HG02571 (cell line): Measurements from ENCODE around the gene GAN.

Source experiments
- ATAC-seq: cut with Tn5 transposase; IDR thresholded peaks from one replicate; pipeline ENCODE4 v1.9.1; 2021; ENCODE audit warnings: mild to moderate bottlenecking, moderate library complexity; ENCODE audit not compliant: unreplicated experiment

Gene GAN

DNA sequence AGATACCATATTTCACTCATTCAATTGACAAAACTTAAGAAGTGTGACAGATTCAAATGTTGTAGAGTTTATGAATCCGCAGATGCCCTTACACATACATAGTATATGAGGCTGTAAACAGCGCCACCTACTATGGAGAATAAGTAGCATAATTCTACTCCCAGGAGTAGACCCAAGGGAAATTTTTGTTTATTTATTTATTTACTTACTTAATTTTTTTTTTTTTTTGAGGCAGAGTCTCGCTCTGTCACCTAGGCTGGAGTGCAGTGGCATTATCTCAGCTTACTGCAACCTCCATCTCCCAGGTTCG, 35.5 kb downstream of the GAN start:
- no peak for ATAC-seq

DNA sequence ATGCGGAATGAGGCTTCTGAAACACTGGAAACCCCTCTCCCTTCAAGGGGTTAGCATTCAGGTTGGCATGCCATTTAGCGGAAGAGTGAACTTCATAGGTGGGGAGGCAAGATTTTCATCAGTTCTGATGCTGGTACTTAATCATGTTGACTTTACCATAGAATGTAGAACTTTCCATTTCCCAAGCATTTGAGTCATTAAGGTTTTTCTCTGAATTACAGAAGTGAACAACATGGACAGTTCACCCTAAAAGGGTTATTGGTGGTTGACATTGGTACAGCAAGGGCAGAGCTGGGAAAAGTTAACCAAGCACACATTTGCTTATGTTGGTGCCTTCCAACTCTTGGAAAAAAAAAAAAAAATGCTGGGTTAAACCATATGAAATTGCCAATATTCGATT, 39.1 kb downstream of the GAN start:
- no peak for ATAC-seq

DNA sequence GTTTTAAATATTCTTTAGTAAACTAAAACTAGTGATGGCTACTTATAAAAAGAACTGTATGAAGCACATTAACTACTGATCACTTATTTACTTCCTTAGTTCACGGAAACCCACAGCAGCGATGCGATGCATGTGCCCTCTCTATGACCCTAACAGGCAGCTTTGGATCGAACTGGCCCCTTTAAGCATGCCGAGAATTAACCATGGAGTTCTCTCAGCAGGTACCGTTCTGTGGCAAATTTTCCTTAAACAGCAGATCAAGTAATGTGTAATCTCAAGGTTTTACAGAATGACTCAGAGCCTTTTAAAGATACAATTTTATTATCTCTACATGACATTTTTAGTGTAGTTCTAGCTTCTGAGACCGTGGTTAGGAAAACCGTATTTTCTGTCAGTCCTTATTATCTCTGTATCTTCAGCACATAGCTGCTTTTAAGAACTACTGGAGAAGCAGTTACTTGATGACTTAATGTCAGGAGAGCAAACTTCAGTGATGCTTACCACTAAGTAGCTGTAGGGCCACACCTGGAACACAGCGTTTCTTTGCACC, 43.0 kb downstream of the GAN start:
- no peak for ATAC-seq

GRCh38 chr16:81358860-81359259, 44.1 kb downstream of the GAN start:
- no peak for ATAC-seq

DNA sequence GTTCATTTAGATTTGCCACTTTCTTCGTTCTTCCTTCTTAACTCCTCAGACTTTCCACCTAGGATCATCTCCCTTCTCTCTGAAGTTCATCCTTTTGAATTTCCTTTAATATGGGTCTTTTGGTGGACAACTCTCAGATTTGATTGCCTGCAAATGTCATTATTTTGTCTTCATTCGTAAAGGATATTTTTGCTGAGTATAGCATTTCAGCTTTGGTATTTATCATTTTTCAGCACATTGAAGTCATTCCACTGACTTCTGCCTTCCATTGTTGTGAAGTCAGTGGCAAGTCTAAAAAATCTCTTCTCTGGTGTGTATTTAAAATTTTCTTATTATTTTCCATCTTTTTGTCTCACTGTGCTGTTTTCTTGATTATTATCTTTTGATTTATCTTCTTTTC, 45.4 kb downstream of the GAN start:
- no peak for ATAC-seq

- no peak for ATAC-seq
Observed at GRCh38 chr16:81365731-81366130, 51.0 kb downstream of the GAN start.

DNA sequence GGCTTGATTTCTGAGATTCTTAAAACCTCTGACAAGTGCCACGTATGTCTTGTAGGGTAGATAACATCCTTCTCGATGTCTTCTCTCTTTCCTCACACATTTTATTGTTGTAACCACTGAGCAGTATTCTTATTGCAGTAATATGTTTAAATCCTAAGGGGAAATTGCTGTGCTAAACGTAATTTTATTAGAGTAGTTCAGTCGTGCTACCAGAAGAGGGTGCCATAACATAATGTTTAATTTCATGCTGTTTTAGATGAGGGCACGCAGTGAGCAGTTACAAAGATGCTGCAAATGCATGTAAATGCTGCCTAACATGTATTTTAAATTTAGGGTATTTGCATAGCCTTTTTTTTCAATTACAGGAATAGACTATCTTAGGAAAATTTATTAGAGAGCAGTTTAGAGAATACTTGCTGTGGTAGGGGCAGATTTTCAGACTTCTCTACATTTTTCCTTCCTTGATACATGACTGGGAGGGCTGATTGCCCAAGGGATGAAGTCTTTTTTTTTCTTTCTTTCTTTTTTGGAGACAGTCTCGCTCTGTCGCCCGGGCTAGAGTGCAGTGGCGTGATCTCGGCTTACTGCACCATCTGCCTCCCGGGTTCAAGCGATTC, 51.7 kb downstream of the GAN start:
- ATAC-seq, result no peak

DNA sequence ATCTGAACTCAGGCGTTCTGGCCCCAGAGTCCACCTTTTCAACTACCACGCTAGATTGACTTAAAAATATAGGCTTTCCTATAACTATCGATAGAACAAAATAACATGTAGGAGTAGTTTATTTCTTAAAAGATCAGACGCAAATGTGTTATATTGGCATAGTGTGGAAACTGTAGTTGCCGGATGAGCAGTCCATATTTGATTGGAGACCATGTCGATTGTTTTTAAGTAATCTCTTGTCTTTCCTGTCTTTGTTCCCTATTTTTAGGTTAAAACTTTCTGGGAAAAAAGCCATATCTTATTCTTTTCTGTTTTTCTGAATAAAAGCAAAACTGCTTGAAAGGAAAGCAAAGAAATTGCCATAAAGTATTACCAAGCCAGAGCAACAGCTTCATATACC, 53.1 kb downstream of the GAN start:
- ATAC-seq, result no peak

DNA sequence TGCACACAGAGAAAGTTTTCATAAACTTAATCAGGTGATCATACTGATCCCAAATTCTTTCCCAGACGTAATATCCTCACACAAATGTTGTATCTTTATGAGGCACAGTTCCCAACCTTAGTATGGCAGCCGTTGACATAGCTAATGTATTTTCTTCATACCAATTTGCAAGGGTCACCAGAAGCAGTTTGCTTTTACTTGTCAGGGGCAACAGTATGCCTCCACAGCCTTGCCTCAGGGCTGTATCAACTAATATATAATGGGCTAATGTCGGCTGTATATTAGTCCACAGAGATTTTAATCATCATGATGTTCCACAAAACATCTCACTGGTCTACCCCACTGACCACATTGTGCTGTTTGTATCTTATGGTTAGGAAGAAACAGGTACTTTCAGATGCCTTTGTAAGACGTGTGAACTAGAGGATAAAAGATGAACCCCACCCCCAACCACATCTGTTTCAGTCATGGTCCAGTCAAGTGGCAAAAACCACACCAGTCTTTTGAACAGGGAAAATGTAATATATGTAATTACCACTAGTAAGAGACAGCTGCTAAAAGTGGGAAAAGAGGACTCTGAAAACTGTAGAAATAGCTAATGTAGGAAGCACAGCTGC, 55.2 kb downstream of the GAN start:
- ATAC-seq, result no peak

DNA sequence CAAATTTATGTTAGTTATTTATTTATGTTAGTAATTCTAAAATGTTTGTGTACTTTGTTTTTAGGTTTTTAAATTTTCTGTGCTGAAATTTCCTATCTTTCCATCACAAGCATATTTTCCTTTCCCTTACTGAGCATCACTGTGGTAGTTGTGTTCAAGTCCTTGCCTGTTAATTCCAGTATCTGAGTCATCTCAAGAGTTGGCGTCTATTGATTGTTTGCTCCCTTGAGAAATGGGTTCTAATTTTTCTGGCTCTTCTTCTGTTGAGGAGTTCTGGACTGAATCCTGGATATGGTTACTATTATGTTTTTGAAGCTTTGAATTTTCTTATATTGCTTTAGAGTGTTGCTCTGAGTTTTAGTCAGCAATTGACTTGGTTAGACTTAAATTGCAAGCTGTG, 56.3 kb downstream of the GAN start:
- no peak for ATAC-seq

- no peak for ATAC-seq
Observed at GRCh38 chr16:81374550-81374949, 59.8 kb downstream of the GAN start.

- no peak for ATAC-seq
Observed at GRCh38 chr16:81376880-81377279, 62.1 kb downstream of the GAN start.

DNA sequence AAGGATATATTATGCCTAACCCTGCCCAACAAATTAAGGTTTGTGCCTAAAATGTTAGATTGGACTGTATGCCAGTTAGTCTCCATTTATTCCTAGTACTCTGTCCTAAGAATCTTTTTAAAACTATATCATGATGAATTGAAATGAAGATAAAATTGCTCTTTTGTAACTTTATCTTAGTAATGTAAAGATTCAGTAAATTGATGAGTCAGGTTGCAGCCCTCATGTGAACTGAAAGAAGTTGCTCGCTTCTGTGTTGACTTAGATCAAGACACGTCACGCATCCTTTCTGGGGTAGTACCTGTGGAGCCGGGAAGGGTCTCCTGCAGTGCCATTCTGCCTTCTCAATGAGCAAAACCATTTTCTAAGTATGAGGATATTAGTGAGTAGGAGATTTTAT, 63.3 kb downstream of the GAN start:
- no peak for ATAC-seq

GRCh38 chr16:81380932-81381331, 66.2 kb downstream of the GAN start:
- ATAC-seq, result no peak

DNA sequence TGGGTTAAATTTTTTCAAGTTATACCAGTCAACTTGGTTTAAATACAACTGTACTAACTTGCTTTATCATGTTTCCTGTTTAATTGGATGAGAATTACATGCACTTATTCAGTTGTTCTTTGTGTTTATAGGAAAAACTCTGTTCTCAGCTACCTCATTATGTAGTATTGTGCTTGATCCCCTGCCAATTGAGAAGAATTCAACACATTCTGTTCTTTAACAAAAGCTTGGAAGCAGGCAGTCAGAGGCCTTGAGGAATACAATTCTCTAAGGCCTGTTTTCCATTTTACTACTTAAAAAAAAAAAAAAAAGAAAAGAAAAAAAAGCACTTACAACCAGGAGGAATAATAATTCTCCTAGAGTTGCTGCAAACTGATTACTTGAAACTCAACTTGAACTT, 69.2 kb downstream of the GAN start:
- no peak for ATAC-seq

- no peak for ATAC-seq
Observed at GRCh38 chr16:81385031-81385756, 70.4 kb downstream of the GAN start.

- ATAC-seq, result no peak
Observed at GRCh38 chr16:81388357-81388756, 73.6 kb downstream of the GAN start.

DNA sequence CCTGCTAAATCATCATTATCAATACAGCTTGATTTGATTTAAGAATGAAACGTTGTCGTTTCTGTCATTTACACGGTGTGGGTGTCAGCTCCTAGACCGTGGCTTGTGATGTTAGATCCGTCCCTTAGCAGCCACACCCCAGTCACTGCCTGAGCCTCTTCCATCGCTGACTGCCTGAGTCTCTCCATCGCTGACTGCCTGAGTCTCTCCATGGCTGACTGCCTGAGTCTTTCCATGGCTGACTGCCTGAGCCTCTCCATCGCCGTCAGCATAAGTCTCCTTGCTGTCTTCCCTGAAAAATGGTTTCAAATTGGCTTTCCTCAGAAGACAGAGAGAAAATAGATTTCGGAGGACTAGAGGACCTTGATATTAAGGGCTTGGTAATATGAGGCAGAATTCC, 76.1 kb downstream of the GAN start:
- ATAC-seq, result no peak

DNA sequence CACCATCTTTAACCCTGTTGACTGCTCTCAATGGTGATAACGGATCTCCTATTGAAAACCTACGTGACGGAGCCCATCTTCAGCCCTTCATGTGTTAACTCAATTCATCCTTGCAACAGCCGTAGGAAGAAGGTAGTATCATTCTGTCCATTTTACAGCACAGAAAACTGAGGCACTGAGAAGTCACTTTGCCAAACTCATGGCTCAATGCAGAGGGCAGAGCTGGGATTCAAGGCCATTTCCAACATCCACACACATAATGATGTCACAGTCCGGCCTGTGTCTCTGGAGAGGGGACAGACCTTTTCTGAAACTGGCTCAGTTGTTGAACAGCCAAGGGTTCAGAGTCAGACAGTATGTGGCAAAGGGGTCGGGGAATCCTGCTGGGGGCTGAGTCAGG, 77.2 kb downstream of the GAN start:
- no peak for ATAC-seq

GRCh38 chr16:81394416-81394815, 79.7 kb downstream of the GAN start:
- no peak for ATAC-seq

DNA sequence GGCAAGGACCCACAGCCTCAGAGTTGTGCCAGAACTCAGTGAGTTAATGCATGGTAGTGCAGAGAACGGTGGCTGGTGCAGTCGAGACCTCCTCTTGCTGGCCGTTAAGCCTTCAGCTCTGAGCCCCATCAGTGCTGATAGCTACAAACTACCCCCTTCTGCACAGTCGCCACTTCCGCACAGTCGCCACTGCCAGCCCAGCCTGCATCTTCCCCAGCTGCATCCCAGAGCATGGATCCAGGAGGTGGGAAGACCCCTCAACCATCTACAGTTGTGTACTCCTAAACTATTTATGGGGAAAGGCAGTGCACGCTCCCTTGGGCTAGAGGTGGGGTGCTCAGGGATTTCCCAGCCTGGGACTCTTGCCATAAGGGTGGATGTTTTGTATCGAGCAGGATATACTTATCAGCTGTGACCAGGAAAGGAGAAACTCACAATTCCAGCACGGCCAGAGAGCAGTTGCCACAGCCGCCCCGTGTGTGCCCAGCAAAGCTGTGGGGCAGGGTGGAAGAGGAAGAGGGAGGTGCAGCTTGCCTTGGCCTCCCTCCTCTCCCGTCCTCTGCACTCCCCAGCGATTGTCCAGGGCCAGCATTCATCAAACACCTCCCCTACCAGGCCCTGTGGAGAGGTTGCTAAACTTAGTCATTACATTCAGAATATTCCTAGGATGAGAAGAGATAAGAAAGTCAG, 80.3 kb downstream of the GAN start:
- no peak for ATAC-seq
